GM18873 (cell line): ENCODE measurements around the gene RAB42.

Source experiments
- ATAC-seq: cut with Tn5 transposase; IDR thresholded peaks from one replicate; pipeline ENCODE4 v1.9.1; 2021; ENCODE audit warnings: mild to moderate bottlenecking, moderate library complexity, moderate number of reproducible peaks; ENCODE audit not compliant: unreplicated experiment, low FRiP score

Gene RAB42

DNA sequence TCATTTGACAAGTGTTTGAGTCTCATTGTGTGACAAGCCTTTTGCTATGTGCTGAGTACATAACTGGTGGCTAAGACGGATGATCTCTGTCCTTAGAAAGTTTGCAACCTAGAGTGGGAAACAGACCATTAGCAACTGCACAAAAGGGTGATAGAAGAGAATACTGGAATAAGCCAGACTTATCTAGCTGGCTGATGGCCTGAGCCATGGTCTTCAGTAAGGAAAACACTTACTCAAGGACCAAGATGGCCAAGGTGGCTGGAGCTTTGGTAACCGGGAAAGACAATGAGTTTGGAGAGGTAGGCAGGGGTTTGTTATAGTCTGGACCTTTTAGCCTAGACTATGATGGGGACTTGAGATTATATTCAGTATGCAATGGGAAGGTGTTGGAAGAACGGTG, 52.4 kb downstream of the RAB42 start:
- no peak for ATAC-seq
